Muscle layer of colon (tissue), 2 donors: Measurements from ENCODE around the gene CLASRP.

Source experiments
- H3K27ac ChIP-seq: one replicate; pipeline ENCODE4 v1.7.0; 2013; ENCODE audit warnings: low read depth, mild to moderate bottlenecking, low read length, moderate library complexity
- H3K27me3 ChIP-seq, 2 donors: one replicate each; pipeline ENCODE4 v1.7.0; 2013; ENCODE audit warnings: low read length in 2 of 2, mild to moderate bottlenecking in 2 of 2; ENCODE audit not compliant: insufficient read depth in 2 of 2, control insufficient read depth in 1 of 2
- H3K36me3 ChIP-seq: one replicate; pipeline ENCODE4 v1.7.0; 2013; ENCODE audit warnings: mild to moderate bottlenecking, low read length; ENCODE audit not compliant: insufficient read depth
- H3K4me1 ChIP-seq: one replicate; pipeline ENCODE4 v1.7.0; 2013; ENCODE audit warnings: mild to moderate bottlenecking, low read length; ENCODE audit not compliant: insufficient read depth
- H3K4me3 ChIP-seq, 2 donors: one replicate each; pipeline ENCODE4 v1.7.0; 2013; ENCODE audit warnings: low read length in 2 of 2, low read depth in 1 of 2, mild to moderate bottlenecking in 1 of 2, moderate library complexity in 1 of 2
- H3K9ac ChIP-seq: one replicate; pipeline ENCODE4 v1.7.0; 2013; ENCODE audit warnings: low read length
- H3K9me3 ChIP-seq: one replicate; pipeline ENCODE4 v1.7.0; 2013; ENCODE audit warnings: mild to moderate bottlenecking, low read length
- donor health status: abdominal sarcoma.
- donor health status: Adenocarcinoma of cecum.

Gene CLASRP

GRCh38 chr19:45003485-45003884 lies 35.4 kb upstream of the CLASRP start:
- Histone ChIP-seq H3K4me3 (no peak overlapping the region), H3K36me3 (peaks cover 4% of the 10 kb centered on the region), H3K9me3 (no peaks in the 10 kb centered on the region), H3K27ac (no peak overlapping the region), H3K4me1 (no peaks in the 10 kb centered on the region), H3K27me3 (no peaks in the 10 kb centered on the region), H3K9ac (no peak overlapping the region)

GRCh38 chr19:45005787-45006186 lies 33.1 kb upstream of the CLASRP start:
- no peak overlapping the region for H3K9ac ChIP-seq
- H3K9me3 ChIP-seq: no peaks in the 10 kb centered on the region
- peaks cover 4% of the 10 kb centered on the region for H3K36me3 ChIP-seq
- no peaks in the 10 kb centered on the region for H3K4me1 ChIP-seq
- no peak overlapping the region for H3K4me3 ChIP-seq
- H3K27ac ChIP-seq: no peak overlapping the region
- H3K27me3 ChIP-seq: no peaks in the 10 kb centered on the region

DNA sequence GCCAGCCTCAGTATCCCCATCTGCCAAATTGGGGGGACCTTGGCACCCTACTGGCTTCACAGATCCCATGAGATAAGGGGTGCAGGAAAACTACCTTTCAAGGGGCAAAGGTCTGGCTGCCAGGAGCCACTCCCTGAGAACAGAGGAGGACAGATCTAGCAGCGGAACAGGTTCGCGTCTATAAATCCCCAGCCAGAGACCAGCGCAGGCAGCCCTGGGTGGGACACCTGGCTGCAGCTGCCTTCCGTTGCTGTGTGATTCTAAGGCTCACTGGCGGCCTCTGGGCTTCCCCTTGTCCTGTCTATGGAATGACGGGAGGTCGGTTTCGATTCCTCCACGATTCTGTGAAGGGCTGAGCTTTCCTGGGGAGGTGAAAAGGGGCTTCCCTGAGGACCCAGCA lies 30.3 kb upstream of the CLASRP start:
- Histone ChIP-seq H3K9ac (no peak overlapping the region), H3K9me3 (no peaks in the 10 kb centered on the region), H3K27ac (no peak overlapping the region)

DNA sequence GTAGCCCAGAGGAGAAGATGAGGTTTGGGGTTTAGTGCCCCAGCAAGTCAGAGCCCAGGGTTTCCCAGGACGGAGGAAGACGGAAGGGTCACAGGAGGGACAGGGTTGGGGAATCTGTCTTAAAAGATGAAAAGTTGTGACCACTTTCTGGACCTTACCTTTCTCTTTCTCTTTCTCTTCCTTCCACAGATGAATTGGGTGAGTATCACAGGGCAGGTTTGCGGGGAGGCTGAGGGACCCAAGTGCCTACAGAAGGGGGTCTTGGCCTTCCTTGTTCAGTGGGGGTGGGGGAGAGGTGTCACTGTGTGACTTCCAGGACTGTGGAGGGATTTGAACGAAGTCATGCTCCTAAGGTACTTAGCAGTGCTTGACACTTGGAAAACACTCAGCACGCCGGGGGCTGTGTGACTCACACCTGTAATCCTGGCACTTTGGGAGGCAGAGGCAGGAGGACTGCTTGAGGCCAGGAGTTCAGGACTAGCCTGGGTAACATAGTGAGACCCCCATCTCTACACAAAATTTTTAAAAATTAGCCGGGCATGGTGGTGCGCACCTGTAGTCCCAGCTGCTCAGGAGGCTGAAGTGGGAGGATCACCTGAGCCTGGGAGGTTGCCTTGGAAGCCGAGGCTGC lies 29.1 kb upstream of the CLASRP start:
- no peak overlapping the region for H3K9ac ChIP-seq
- H3K27me3 ChIP-seq: no peaks in the 10 kb centered on the region
- no peak overlapping the region for H3K27ac ChIP-seq
- no peaks in the 10 kb centered on the region for H3K9me3 ChIP-seq
- H3K36me3 ChIP-seq: peaks cover 17% of the 10 kb centered on the region
- no peak overlapping the region for H3K4me3 ChIP-seq
- no peaks in the 10 kb centered on the region for H3K4me1 ChIP-seq

More for the DNA sequence above, 30.3 kb upstream of the CLASRP start:
- H3K4me3 ChIP-seq: no peak overlapping the region
- peaks cover 10% of the 10 kb centered on the region for H3K36me3 ChIP-seq
- no peaks in the 10 kb centered on the region for H3K27me3 ChIP-seq
- no peaks in the 10 kb centered on the region for H3K4me1 ChIP-seq

- Histone ChIP-seq H3K9me3 (no peaks in the 10 kb centered on the region), H3K27ac (no peak overlapping the region), H3K27me3 (no peaks in the 10 kb centered on the region), H3K36me3 (peaks cover 17% of the 10 kb centered on the region), H3K4me1 (no peaks in the 10 kb centered on the region), H3K4me3 (no peak overlapping the region), H3K9ac (no peak overlapping the region)
These were observed 28.5 kb upstream of the CLASRP start for GRCh38 chr19:45010306-45010705.

DNA sequence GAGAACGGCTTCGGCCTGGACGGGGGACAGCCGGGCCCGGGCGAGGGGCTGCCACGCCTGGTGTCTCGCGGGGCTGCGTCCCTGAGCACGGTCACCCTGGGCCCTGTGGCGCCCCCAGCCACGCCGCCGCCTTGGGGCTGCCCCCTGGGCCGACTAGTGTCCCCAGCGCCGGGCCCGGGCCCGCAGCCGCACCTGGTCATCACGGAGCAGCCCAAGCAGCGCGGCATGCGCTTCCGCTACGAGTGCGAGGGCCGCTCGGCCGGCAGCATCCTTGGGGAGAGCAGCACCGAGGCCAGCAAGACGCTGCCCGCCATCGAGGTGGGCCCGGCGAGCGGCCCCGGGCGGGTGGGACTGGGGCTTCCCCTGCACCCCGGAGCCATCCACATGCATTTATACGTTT lies 26.9 kb upstream of the CLASRP start:
- Histone ChIP-seq H3K9me3 (no peaks in the 10 kb centered on the region), H3K27me3 (no peaks in the 10 kb centered on the region), H3K4me1 (peaks cover 5% of the 10 kb centered on the region), H3K4me3 (no peak overlapping the region), H3K27ac (no peak overlapping the region), H3K36me3 (peaks cover 16% of the 10 kb centered on the region), H3K9ac (no peak overlapping the region)

DNA sequence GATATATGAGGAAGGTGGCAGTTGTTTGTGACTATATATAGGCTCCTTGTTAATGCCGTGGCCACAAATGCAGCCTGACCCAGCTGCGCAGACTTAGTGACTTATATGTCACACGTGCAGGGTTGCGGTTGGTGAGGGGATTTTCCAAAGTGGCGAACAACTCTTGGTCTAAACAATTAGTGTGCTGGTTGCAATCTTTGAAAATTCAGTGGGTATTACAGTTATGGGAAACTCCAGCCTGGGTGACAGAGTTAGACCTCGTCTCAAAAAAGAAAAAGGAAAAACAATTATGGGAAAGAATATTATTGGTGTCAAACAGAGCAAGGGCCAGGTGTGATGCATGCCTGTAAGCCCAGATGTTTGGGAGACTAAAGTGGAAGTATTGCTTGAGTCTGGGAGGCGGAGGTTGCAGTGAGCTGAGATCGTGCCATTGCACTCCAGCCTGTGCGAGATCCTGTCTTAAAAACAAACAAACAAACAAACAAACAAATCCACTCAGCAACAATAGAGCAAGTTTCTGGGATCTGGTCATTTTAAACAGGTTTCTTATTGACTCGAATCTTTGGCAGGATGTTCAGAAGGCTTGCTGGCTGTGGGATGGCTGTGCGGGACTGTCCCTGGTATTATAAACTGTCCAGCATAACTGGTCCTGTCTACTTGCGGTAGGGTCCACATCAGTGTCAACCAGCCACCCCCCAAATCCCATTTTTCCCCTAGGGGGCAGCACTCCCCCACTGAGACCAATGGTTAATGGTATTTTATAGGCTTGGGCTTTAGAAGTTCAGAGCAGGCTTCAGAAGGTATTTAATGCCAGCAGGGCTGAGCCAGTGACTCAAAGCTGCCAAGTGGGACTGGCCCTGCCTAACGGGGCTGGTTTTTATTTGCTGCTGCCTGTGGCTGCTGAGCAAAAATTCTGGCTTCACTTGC lies 22.2 kb upstream of the CLASRP start:
- Histone ChIP-seq H3K27me3 (no peaks in the 10 kb centered on the region), H3K4me1 (peaks cover 8% of the 10 kb centered on the region), H3K27ac (no peak overlapping the region), H3K4me3 (no peak overlapping the region), H3K9me3 (no peaks in the 10 kb centered on the region), H3K36me3 (peaks cover 12% of the 10 kb centered on the region), H3K9ac (no peak overlapping the region)

- no peak overlapping the region for H3K9ac ChIP-seq
- no peak overlapping the region for H3K4me3 ChIP-seq
- no peaks in the 10 kb centered on the region for H3K9me3 ChIP-seq
- H3K27ac ChIP-seq: no peak overlapping the region
- H3K4me1 ChIP-seq: peaks cover 8% of the 10 kb centered on the region
- peaks cover under 1% of the 10 kb centered on the region for H3K36me3 ChIP-seq
- no peaks in the 10 kb centered on the region for H3K27me3 ChIP-seq
These were observed 19.7 kb upstream of the CLASRP start for GRCh38 chr19:45019187-45019586.

DNA sequence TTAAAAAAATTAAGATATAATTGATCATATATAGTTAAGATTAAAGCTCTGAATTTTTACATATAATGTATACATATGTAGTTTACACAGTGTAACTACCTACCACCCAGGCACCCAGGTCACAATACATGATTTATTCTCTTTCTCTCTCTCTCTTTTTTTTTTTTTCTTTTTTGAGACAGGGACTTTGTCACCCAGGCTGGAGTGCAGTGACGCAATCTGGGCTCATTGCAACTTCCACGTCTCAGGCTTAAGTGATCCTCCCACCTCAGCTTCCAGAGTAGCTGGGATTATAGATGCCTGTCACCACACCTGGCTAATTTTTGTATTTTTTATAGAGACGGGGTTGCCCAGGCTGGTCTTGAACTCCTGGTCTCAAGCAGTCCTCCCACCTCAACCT lies 18.8 kb upstream of the CLASRP start:
- Histone ChIP-seq H3K4me3 (no peak overlapping the region), H3K4me1 (peaks cover 8% of the 10 kb centered on the region), H3K9ac (no peak overlapping the region), H3K27ac (no peak overlapping the region), H3K27me3 (no peaks in the 10 kb centered on the region), H3K36me3 (no peaks in the 10 kb centered on the region), H3K9me3 (no peaks in the 10 kb centered on the region)

DNA sequence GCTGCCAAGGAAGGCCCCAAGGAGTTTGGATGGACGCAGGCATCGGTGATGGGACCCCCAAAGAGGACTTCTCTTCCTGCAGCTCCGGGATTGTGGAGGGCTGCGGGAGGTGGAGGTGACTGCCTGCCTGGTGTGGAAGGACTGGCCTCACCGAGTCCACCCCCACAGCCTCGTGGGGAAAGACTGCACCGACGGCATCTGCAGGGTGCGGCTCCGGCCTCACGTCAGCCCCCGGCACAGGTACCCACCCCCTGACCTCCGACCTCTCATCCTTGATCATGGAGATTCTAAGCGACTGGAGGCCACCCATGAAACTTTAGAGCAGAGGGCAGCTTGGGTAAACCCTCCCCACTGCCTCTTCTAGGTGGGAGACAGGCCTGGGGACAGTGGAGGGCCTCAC lies 16.9 kb upstream of the CLASRP start:
- no peak overlapping the region for H3K4me3 ChIP-seq
- H3K27me3 ChIP-seq: no peaks in the 10 kb centered on the region
- no peak overlapping the region for H3K27ac ChIP-seq
- H3K4me1 ChIP-seq: peaks cover 3% of the 10 kb centered on the region
- no peaks in the 10 kb centered on the region for H3K36me3 ChIP-seq
- H3K9me3 ChIP-seq: no peaks in the 10 kb centered on the region
- no peak overlapping the region for H3K9ac ChIP-seq

DNA sequence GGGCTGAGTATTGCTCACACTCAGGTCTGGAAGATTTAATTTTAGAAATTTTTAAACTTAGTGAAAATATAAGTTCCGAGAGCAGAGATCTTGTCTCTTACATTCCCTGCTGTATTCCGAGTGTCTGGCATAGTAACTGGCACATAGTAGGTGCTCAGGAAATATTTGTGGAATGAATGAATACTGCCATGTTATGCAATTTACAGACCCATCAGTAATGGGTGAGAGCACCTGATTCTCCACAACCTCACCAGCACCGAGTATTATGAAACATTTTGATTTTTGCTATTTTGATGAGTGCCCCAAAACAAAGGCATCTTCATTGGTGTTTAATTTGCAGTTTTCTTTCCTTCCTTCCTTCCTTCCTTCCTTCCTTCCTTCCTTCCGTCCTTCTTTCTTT lies 15.8 kb upstream of the CLASRP start:
- Histone ChIP-seq H3K4me3 (no peak overlapping the region), H3K27me3 (no peaks in the 10 kb centered on the region), H3K27ac (no peak overlapping the region), H3K4me1 (no peaks in the 10 kb centered on the region), H3K9ac (no peak overlapping the region), H3K36me3 (peaks cover 5% of the 10 kb centered on the region), H3K9me3 (no peaks in the 10 kb centered on the region)
